ENCODE data around the gene ALCAM.

The ALCAM gene

DNA sequence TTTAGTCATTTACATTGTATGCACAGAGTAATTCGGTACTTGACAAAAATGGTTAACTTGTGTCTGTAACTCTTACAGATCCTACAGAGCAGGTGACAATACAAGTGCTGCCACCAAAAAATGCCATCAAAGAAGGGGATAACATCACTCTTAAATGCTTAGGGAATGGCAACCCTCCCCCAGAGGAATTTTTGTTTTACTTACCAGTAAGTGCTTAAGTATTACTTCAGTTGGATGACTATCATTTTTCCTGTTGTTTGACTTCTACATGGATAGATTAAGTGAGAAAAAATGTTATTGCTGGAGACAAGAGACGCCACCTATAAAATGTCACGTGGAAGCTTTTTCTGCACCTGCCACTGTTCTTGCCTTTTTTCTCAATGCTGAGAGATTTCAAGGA, 173.2 kb downstream of the ALCAM start:
- TF ChIP-seq, protein P1, sequence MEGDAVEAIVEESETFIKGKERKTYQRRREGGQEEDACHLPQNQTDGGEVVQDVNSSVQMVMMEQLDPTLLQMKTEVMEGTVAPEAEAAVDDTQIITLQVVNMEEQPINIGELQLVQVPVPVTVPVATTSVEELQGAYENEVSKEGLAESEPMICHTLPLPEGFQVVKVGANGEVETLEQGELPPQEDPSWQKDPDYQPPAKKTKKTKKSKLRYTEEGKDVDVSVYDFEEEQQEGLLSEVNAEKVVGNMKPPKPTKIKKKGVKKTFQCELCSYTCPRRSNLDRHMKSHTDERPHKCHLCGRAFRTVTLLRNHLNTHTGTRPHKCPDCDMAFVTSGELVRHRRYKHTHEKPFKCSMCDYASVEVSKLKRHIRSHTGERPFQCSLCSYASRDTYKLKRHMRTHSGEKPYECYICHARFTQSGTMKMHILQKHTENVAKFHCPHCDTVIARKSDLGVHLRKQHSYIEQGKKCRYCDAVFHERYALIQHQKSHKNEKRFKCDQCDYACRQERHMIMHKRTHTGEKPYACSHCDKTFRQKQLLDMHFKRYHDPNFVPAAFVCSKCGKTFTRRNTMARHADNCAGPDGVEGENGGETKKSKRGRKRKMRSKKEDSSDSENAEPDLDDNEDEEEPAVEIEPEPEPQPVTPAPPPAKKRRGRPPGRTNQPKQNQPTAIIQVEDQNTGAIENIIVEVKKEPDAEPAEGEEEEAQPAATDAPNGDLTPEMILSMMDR (IDR thresholded peaks at IDR 0.05; ENCODE audit: low read depth, low read length): no peak
- no peak for DNase-seq (ENCODE audit: low read depth, low spot score)
- no peak overlapping the region for H3K4me3 ChIP-seq (ENCODE audit: low read depth, low read length)
- in situ Hi-C loops (cut with HindIII; ENCODE audit: low sequenced_read_pairs): no loop called here

DNA sequence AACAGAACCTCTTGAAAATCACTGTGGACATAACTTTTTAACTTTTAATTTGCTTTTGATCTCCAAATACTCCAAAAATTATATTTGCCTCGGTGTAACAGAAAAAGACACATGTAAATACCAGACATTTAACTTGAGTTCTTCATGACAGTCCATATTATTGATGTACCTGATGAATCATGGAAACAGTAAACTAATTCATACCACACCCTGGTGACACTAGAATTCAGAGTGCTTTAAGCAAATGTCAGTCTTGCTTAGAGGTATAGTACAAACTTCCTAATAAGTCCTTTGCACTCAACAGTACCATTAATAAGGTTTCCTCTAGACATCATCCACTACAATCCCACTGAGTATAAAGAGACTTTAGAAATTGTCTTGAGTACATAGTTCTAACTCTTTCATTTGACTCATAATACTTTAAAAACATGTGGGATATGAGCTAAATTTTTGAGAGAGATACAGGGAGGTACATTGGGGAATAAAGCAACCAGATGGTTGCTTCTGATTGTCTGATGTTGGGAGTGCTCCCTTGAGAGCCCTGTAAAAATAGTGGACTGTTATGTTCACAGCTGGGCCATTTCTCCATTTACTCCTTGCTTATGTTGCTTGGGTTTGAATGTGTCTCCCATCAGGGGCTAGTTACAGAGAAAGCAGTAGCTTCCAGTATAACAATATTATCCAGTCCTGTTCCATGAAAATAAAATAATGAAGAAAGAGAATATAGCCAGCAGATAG, 175.7 kb downstream of the ALCAM start:
- DNase-seq (ENCODE audit: low read depth, low spot score): no peak
- TF ChIP-seq, protein P1 (IDR thresholded peaks at IDR 0.05; ENCODE audit: low read depth, low read length): no peak
- no peak overlapping the region for H3K4me3 ChIP-seq (ENCODE audit: low read depth, low read length)
- in situ Hi-C loops (cut with HindIII; ENCODE audit: low sequenced_read_pairs): no loop called here

DNA sequence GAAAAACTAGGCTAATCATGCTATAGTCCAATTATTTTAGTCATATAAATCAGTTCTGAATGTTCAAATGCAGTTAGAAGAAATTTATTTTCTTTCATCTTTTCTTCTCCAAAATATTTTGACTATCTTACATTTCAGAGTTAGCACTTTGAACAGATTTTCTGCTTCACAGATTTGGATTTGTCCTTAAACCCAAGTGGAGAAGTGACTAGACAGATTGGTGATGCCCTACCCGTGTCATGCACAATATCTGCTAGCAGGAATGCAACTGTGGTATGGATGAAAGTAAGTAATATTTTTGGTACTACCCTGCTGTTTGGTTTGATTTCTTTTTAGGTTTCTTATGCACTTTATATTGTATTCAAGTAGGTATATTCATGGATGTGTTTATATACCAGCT, 178.3 kb downstream of the ALCAM start:
- DNase-seq (ENCODE audit: low read depth, low spot score): no peak
- TF ChIP-seq, protein P1 (IDR thresholded peaks at IDR 0.05; ENCODE audit: low read depth, low read length): no peak
- no peak overlapping the region for H3K4me3 ChIP-seq (ENCODE audit: low read depth, low read length)
- in situ Hi-C loops (cut with HindIII; ENCODE audit: low sequenced_read_pairs): no loop called here

DNA sequence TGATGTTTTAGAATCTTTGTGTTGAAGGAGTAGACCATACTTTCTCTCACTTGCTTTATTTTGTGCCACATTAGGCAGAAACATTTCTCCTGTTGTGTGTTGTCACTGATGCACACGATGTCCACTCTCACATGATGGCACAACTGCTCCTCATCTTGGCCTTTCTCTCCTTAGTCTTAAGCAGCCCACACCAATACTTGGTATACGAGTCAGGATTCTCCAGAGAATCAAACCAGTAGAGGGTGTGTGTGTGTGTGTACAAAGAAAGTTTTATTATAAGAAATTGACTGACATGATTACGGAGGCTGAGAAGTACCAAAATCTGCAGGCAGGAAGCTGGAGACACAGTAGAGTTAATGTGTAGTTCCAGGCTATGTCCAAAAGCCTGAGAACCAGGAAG, 187.1 kb downstream of the ALCAM start:
- in situ Hi-C loops (cut with HindIII; ENCODE audit: low sequenced_read_pairs): no loop called here
- no peak overlapping the region for H3K4me3 ChIP-seq (ENCODE audit: low read depth, low read length)
- no peak for DNase-seq (ENCODE audit: low read depth, low spot score)
- TF ChIP-seq, protein P1 (IDR thresholded peaks at IDR 0.05; ENCODE audit: low read depth, low read length): no peak

DNA sequence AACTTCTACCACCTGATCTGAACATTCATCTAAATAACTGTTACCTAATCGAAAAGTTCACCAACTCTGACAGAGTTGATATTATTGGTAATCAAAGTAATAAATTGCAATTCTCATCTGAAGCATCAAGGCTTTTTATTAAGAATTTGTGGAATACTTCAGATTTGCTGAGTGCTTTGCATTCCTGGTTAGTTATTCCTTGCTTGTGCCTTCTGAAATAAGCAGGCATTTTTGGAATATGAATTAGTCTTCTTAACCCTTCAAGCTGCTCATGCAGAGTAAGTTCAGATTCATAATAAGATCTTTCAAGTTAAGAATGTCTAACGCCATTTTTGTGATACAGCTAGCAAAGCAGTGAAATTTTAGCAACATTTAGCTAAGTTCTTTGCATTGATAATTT, 188.5 kb downstream of the ALCAM start:
- in situ Hi-C loops (cut with HindIII; ENCODE audit: low sequenced_read_pairs): no loop called here
- DNase-seq (ENCODE audit: low read depth, low spot score): no peak
- TF ChIP-seq, protein P1 (IDR thresholded peaks at IDR 0.05; ENCODE audit: low read depth, low read length): no peak
- H3K4me3 ChIP-seq (ENCODE audit: low read depth, low read length): no peak overlapping the region

DNA sequence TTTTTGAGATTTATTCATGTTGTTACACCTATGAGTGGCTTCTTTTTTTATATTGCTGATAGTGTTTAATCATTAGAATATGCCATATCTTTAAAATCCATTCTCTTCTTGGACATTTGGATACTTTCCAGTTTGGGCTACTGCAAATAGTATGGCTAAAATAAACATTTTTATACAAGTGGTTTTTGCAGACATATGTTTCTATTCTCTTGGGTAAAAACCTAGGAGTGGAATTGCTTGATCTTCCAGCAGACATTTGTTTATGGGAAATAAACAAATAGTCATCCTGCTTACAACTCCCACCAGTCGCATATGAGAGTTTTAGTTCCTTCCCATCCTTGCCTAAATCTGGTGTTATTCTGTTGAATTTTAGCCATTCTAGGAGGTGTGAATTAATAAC, 193.1 kb downstream of the ALCAM start:
- TF ChIP-seq, protein P1 (IDR thresholded peaks at IDR 0.05; ENCODE audit: low read depth, low read length): no peak
- H3K4me3 ChIP-seq (ENCODE audit: low read depth, low read length): no peak overlapping the region
- in situ Hi-C loops (cut with HindIII; ENCODE audit: low sequenced_read_pairs): no loop called here
- no peak for DNase-seq (ENCODE audit: low read depth, low spot score)

All from astrocyte of the spinal cord (primary cell).